Bone marrow (tissue), 2 donors: ENCODE results near the gene FBN1.

ENCODE experiments used
- DNase-seq, 2 donors: peaks; one replicate each; lab custom pipeline; 2025; lab: John Stamatoyannopoulos, UW

Gene FBN1

DNA sequence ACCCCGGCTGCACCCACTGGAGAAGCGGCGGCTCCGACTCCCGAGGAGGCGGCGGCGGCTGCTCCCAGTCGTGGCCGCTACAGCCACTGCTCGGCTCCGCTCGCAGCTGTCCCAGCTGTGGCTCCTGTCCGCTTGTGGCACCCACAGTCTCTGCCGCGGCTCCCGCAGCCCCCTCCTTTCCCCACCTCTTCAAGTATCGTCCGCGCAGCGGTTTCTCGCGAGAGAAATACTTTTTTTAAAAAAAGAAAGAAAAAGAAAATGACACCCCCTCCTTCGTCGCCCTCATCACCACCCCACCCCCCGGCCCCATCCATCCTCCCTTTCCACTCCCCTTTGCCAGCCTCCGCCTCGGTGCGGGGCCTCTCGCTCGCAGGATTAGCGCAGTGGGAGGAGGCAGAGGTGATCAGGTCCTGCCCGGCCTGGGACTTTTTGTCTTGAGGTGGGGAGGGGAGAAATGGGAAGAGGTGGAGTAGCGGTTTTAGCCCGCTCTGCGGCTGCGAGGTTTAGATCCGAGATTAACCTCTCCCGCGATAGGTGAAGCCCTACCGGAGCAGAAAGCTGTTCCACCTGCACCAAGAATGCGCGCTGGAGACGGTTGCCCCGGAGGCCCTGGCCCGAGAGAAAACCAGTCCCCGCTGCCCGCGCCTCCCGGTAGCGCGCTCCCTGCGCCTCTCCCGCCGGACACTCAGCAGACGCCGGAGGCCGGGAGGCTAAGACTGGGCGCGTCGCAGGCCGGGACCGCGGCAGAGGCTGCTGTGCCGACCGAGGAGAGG lies at the start of gene FBN1:
FBN1 (minus strand) TSS at position 152 of the 773 bp plus-strand sequence. CDS start 940 bp downstream, outside the sequence.
- no peak for DNase-seq

DNA sequence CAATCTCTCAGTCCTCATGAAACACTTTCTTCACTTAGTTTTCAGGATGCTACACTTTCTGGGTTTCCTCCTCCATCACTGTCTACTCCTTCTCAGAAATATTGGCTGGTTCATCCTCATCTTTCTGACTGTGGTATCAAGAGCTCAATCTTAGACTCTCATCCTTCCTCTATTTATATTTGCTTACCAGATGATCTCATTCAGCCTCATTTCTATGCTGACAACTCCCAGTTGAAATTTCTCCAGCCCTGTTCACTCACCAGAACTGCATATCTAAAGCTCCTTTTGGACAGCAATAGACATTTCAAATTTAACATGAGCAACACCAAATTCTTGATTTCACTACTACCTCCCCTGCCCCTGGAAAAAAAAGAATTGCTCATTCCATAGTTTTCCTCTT lies 48.0 kb upstream of the FBN1 start:
- no peak for DNase-seq

DNA sequence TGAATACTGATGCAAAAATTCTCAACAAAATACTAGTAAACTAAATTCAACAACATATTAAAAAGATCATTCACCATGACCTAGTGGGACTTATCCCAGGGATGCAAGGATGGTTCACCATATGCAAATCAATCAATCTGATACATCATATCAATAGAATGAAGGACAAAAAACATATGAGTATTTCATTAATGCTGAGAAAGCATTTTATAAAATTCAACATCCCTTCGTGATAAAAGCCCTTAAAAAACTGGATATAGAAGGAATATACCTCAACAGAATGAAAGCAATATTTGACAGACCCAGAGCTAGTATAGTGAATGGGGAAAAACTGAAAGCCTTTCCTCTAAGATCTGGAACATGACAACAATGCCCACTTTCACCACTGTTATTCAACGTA lies 43.0 kb upstream of the FBN1 start:
- no peak for DNase-seq

DNA sequence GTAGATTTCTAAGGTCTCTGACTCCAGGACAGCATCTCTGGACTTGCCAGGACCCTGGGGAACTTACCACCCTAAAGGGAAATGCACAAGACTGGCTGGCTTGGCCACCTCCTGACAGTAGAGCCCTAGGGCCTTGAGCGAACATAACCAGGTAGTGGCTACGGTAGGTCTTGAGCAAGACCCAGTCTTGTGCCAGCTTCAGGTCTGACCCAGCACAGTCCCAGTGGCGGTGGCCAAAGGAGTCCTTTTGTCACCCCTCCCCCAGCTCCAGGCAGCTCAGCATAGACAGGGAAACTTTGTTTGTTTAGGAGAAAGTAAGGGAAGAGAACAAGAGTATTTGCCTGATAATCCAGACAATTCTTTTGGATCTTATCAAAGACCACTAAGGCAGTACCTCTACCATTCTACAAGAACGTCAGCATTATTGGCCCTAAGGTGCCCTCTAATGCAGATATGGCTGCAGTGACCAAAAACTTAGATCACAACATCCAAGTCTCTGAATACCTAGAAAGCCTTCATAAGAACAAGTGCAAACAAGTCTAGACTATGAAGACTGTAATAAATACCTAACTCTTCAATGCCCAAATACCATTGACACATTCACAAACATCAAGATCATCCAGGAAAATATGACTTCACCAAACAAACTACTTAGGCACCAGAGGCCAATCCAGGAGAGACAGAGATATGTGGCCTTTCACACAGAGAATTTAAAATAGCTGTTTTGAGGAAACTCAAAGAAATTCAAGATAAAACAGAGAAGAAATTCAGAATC lies 38.7 kb upstream of the FBN1 start:
- no peak for DNase-seq

DNA sequence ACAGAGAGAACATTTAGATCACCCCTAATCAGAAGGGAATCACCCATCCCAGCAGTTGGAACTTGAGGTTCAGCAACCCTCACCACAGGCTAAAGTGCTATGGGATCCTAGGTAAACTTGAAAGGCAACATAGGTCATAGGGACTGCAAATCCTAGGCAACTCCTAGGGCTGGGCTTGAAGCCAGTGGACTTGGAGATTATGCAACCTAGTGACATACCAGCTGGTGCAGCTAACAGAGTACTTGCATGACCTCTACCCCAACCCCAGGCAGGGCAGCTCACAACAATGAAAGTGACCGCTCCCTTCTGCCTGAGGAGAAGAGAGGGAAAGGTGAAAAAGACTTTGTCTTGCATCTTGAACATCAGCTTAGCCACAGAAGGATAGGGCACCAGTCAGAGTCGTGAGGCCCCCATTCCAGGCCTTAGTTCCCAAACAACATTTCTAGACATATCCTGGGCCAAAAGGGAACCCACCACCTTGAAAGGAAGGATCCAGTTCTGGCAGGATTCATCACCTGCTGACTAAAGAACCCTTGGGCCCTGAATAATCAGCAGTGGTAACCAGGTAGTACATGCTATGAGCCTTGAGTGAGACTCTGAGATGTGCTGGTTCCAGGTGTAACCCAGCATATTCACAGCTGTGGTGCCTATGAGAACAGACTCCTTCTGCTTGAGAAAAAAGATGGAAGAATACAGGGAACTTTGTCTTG lies 37.6 kb upstream of the FBN1 start:
- no peak for DNase-seq

DNA sequence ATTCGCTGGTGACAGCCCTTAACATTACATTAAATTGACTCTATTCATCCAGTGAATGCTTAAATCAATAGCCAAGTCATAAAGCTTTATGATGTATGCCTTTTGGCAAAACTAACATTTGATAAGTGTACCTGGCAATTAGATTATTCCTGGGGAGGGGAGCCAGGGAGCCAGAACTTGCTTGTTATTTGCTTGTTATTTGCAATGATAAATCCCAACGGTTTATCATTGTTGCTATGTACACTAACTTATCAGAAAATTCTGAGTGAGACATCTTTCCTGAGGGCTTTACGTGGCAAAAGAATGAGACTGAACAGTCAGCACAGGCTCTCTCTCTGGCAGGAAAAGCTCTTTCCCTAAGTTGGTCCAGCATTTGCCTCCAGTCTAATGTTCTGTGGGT lies 35.8 kb upstream of the FBN1 start:
- no peak for DNase-seq

DNA sequence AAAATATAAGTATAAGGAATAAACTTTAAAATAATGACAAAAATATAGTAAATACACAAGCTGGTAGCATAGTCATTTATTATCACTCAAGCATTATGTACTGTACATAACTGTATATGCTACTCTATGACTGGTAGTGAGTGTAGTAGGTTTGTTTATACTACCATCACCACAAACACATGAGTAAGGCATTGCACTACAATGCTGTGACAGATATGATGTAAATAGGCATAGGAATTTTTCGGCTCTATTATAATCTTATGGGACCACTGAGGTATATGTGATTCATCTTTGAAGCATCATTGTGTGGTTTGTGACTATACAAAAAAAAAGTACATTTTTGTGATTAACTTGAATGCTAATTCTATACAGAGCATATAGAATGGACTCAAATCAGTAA lies 35.3 kb upstream of the FBN1 start:
- DNase-seq = no peak

DNA sequence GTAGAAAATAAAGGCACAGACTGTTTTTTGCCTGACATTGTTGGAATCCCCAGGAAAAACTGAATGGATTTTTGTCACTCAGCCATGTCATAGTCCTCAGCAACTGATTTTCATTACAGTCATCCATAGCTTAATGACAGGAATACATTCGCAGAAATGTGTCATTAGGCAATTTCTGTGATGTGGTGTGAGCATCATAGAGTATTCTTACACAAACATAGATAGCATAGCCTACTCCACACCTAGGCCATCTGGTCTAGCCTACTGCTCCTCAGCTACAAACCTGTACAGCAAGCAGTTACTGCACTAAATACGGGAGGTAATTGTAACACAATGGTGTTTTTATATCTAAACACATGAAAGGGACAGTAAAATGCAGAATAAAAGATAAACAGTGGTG lies 34.4 kb upstream of the FBN1 start:
- DNase-seq = no peak

DNA sequence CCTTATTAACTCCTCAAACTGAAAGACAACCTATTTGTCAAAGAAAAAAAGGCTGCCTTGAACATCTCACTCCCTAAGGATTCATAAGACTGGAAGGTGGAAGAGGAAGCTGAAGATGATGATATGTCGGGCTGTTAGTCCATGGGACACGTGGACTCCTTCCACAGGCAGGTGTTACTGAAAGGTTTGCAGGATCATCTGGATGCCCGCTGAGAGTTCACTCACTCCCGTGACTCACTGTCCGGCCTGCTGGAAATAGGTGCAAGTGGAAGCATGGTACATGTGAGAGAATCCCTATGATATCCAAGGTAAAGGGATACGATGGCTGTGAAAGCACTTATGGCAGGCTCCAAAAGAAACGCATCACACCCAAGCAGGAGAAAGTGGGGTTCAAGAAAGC lies 33.3 kb upstream of the FBN1 start:
- no peak for DNase-seq

DNA sequence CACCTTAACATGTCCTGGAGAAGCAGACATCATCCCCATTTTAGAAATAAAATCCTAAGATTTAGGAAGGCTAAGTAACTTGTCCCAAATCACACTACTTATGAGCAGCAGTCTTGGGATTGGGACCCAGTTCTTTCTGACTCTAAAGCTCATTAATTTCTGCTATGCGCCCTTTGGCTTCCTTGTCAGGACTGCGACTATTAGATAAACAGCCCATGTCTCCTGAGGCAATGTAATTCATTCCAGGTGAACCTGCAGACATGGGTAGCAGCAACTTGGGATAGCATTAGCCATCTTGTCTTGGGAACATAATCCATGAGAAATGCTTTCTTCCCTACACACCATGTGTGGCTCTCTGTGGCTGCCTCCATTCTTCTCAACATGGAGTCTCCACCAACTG lies 32.3 kb upstream of the FBN1 start:
- no peak for DNase-seq

DNA sequence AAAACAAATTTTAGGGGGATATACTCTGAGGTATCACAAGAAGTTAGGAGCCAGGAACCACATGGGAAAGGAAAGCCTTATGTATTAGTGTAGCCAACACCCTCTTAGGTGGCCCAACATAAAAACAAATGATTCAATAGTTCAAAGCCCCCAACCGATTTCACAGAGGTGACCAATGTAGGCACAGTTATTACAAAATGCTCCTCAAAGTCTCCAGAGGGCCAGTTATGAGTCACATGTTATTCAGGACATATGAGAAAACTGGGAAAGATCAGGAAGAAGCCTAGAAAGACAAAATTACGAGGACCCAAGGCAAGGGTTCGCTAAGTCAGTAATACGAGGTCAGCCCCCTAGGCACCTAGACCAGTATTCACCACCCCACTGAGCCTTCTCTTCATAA lies 29.9 kb upstream of the FBN1 start:
- DNase-seq = no peak

DNA sequence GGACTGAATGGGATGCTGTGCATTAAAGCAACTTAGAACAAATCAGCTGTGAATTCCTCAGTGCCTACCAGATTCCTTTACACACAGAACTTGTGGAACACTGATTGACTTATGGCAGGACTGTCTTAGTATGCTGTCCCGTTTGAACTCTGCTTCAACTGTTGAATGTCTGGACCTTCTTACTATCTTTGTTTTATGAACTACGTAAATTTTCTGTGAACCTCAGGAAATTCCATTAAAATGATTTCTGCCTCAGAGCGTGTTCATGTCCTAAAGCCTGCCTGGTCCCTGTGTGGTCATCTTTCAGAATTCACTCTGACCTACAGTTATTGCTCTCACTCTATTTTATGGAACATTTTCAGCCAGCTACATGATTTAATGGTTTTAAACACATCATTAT lies 29.4 kb upstream of the FBN1 start:
- DNase-seq = no peak

DNA sequence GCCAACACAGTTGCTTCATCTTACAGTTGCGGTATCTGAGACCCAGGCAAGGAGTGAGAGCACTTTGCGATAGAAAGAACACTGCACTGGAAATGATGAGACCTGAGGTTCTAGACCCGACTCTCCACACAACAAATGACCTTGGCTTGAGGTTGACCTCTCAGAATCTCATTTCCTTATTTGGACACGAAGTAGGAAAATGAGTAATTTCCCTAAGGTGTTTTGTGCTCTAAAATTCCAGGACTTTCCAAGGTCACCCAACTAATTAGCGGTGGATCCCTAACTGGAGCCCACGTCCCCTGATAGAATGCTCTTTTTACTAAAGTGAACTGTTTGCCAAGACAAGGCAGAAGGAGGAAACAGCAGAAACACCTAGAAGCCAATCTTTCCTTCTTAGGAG lies 26.7 kb upstream of the FBN1 start:
- DNase-seq = no peak

DNA sequence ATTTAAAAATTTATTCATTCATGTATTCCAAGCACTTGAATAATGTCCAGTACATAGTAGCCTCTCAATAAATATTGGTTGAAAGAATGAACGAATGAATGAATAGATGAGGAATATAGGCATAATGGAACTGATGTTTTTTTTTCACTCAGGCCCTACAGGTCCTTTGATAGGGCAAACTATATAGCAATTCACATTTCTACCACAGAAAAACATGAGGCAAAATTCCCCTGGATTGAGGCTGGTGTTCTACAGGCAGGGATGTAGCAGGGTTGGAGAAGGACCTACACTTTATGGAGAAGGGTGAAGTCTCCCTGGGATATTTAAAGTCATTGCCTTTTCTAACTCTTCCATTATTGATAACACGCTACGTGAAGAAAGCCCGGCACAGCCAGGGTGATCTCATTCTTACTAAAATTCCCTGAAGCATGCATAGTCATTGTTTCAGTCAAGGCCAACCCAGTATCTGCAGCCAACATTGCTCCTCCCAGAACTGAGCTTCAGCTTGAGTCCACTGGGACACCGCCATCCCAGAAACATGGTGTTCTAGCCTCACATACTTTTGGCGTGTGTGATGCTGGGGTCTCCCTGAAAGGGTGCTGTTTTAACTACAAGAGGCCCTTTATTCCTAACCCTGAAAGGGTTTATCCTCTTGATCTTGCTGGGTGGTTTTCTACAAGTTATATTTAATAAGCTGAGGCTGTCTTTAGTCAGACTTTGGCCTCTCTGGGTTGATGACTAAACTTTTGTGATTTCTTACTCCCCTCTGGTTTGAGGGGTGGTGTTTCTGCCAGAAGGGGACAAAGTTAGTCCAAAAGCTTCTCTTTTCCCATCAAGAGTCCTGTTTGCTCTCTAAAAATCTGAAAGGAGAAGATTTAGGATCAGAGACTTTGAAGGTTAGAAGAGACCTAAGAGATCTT lies 25.9 kb upstream of the FBN1 start:
- no peak for DNase-seq

DNA sequence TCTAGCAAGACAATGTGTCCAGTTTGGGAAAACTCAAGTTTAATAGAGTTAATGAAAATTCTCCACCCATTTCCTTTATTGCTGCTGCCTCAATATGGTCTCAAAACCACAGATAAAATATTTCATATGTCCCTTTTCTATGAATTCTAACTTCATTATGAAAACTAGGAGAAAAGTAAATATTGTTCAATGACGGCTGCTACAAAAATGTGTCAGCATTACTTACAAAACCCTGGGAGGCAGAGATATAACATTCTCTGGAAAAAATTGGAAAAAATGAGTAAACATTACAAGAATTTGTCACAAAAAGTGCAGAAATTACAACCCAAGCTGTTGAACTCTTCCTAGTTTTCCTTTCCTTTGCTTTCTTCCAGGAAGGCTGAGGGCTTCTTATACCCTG lies 22.2 kb upstream of the FBN1 start:
- no peak for DNase-seq

DNA sequence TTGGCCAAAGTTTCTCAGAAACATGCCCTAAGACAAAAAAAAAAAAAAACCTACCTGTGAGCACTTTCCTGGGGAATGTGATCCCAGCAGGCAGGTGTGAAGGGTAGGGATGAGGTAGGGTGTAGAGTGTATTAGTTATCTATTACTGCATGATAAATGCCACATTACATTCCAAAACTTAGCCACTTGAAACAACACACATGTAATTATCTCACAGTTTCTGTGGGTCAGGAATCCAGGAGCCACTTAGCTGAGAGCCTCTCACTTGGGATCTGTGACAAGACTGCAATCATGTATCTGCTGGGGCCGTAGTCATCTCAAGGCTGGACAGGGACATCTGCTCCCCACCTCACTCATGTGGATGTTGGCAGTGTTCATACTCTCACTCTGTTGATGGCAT lies 18.9 kb upstream of the FBN1 start:
- no peak for DNase-seq

DNA sequence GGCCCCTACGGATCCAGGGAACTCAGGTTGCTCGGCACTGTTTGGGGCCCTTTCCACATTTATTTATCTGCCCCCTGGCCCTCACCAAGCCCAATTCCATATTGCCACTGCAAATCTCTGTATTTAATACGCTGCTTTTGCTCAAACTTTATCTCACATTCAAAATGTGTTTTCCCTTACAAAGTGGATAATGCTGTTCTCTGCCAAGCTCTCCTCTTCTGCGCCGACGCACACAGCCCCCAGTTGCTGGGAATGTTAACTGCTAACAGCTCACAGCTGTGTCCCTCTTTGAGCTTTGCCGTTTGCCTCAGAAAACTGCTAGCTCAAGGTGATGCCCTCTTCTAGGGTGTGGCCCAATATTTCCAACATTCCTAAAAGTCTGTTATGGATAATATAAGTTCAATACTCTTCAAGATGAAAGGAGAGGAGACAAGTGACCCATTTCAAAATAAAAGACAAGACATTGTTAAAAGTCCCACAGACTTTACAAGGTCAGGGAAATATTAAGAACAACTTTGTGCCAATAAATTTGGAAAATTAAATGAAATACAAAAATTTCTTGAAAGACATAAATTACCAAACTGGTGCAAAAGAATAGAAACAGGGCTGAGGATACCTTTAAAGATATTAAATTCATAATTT lies 12.6 kb upstream of the FBN1 start:
- no peak for DNase-seq

DNA sequence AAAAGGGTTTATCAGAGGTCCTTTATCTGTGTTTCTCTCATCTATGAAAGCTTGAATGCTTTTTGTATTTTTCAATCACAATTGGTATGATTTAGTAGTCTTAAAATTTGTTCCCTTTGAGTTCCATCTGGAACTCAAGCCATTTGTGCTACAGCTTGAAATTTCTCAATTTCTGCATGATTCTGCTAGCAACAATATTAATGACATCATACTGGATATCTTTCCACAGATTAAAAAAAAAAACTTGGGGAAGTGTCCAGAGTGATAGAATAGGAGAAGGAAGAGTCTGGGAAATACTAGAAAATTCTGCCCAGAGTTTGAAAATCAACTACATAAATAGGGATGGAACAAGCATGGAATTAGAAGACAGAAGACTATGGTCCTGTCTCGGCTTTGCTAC lies 9.3 kb upstream of the FBN1 start:
- no peak for DNase-seq

DNA sequence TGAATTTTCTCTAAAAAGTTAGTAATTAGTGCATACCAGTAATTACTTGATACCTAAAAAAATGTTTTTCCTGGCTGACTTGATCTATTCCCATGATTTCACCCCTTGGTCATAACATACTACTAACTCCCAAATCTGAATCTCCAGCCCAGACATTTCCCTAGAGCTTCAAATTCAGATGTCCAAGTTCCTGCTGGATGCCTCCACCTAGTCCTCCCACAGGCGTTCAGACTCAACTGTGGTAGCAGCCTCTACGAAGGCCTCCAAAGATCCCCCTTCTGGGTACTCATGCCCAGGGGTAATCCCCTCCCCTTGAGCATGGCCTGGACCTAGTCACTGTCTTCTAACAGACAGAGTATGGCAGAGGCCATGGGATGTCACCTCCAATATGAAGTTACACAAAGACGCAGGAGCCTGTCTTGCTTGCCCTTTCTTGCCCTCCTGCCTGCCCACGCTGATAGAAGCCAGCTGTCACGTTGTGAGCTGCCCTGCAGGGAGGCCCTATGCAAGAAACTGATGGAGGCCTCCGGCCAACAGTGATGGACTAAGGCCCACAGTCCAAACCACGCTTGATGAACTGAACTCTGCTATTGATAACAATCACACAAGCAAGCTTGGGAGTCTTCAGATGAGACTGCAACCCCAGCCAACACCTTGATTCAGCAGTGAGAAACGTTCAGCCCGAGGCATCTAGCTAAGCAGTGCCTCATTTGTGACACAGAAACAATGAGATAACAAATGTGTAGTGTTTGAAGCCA lies 8.6 kb upstream of the FBN1 start:
- no peak for DNase-seq

DNA sequence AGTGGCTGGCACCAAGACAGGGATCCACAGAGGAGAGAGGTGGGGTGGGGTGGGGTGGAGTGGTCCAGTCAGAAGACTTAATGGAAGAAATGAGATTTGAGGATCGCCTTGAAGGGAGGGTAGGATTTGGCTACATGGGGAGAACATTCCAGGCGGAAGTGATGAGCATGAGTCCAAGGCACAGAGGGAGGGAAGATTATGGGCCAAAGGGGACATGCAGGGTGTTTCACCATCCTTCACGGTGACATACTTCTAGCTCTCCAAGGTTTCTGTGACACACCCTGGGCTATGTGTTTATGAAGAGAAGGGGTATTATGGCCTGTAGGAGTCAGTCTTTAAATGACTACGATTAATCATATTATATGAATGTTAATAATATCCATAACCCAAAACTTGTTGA lies 7.7 kb upstream of the FBN1 start:
- DNase-seq = no peak
